NCI-H748 treated with DMSO at 0.1 percent for 48 hours (cell line): ENCODE data around the gene RETREG1.
A peak's percentile ranks its signal among the peaks of the same experiment; 100 is the strongest.
"Not testable (repeated sequence)": the region's sequence is repeated elsewhere in the genome, so short reads cannot be mapped to it uniquely, and the experiment has no call there.

Experiments
- DNase-seq: peaks from one replicate; lab custom pipeline; 2025; lab: John Stamatoyannopoulos, UW

RETREG1 gene

DNA sequence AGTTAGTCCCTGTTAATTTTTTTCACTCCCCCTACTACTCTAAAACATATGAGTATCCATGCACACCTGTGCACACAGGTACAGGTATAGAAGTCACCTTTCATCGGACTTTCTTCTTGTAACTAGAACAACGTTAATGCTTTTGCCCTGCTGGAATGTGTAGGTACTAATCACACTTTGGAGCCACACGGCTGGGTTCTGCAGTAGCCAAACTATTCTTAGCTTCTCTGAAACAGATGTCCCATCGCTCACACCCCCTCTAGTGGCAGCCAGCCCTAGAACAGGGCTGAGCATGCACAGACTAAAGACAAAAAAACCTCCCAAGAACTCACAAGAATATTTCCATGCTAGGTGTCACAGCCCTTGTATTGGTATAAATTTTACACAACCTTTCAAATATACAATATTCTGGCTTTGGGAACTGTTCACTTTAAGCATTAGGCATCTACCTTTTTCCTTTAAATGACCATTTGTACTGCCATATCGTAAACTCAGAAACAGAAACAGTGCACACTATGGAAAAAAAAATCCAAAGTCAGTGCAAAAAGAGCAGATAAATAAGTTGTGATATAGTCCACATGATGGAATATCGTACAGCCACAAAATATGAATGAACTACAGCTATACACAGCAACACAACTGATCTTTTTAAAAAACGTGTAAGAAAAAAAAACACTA is 64.0 kb downstream of the RETREG1 start:
- peak; percentile 74 for DNase-seq

DNA sequence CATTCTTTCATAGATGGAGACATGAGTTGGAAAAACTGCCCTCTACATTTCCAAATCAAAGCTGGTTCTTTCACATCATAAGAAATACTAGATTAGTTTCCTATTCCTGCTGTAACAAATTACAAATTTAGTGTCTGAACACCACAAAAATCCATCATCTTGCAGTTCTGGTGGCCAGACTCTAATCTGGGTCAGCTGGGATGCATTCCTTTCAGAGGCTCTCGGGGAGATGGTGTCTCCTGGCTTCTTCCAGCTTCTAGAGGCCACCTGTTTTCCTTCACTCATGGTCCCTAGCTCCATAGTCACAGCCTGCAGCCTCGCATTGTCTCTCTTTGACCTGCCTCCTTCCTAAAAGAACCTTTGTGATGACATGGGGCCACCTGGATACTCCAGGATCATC is 65.2 kb downstream of the RETREG1 start:
- no peak for DNase-seq

DNA sequence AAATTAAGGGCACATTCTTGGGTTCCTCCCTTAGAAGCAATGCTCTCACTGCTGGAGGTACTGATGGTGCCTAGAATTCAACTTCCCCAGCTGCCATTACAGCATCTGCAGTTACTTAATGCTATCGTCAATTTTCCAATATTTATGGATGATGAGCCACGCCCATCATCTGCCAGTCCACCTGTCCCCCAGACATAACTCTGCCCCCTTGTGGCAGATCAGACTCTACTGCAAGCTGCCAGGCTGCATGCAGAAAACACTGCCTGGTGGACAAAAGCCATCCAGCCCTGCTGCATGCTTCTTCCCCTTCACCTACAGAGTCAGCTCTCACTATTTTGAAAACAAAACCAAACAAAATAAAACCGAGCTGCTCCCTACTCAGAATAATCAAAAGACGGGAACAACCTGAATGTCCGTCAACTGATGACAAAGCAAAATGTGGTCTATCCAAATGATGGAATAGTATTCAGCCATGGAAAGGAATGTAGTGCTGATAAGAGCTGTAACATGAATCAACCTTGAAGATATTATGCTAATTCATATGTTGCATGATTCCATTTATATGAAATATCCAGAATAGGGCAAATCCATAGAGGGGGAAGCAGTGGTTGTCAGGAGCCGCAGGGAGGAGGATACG is 66.4 kb downstream of the RETREG1 start:
- DNase-seq, result peak; percentile 90

DNA sequence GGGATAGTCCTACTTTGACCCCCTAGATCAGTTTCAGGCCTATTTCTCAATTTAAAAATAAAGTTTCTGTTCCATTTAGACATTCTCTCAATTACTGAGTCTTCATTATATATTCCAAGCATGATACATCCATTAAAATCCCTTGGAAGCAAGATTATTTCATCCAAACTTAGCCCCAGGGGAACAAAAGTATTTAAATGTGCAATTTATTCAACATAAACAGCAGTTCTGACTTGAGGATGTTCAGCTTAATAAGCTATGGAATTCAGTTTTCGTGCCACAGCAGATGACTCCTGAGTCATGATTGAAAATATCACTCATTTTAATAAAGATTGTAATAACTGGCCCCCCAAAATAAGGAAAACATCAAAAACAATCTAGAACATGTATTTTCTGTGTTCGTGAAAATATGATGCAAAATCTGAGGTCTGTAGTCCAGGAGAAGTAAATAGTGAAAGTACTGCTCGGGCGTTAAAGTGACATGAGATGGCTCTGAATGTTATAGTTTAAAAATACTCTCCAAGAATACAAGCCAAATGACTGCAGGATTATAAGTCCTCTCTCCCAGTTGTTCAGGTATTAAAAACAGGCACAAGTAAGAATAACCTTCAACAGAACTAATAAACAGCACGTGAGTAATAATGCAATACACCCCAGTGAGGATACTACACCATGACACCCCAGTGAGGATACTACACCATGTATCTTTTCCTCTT is 67.1 kb downstream of the RETREG1 start:
- DNase-seq, result no peak

DNA sequence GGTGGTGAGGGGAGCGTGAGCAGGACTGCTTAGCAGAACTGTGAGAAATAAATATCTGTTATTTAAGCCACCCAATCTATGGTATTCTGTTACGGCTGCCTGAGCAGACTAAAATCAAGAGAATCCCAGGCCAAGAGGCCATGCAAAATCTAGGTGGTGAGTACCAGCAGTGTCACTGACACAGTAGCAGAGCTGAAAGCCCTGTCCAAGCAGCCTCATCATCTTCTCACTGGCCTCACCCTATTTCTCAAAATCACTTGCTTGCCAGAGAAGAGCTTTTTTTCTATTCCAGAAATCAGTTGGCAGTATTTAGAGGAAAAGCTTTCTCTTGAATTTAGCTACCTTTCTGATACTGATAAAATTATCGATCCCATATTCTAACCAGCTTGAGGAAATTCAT is 68.0 kb downstream of the RETREG1 start:
- no peak for DNase-seq

DNA sequence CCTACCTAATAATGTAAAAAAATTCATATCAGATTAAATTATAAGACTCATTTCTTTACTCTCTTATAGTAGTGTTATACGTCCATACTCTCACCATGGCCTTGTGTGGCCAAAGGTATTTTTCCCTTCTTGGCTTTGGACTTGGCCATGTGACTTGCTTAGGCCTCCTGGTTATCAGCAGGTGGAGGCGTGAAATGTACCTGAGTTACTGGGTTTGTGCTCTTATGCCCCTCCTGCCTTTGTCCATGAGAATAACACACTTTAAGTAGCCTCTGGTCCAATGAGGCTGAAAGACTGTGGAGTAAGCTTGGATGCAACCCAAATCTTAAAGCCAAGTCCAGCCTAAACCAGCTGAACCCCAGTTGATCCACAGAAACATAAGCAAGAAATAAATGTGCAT is 68.7 kb downstream of the RETREG1 start:
- DNase-seq, result no peak

DNA sequence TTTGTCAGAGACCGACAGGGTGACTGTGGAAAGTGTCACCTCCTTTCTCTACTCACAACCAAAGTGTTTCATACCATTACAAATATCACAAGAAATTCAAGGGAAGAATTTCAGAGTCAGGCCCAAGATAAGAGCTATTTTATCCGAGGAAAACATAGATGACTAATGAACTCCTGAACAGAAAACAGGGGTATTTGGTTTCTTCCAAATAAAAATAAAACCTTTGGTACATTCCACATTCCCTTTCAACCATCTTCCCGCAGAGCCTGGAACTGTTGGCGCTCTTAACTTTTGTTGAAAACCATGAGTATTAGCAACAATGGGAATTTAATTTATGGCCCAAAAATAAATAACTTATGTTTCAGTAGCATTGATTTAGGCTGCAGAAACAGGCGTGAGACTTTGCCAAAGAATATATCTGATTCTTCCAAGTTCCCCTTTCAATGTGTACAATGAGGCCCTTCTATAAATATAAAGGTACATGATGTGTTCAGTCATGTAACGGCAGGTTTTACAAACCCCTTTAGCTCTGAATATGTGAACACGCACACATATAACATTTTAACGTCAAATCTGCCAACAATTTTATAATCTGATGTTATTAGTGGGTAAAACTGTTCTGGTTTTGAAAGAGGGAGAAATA is 69.5 kb downstream of the RETREG1 start:
- no peak for DNase-seq

DNA sequence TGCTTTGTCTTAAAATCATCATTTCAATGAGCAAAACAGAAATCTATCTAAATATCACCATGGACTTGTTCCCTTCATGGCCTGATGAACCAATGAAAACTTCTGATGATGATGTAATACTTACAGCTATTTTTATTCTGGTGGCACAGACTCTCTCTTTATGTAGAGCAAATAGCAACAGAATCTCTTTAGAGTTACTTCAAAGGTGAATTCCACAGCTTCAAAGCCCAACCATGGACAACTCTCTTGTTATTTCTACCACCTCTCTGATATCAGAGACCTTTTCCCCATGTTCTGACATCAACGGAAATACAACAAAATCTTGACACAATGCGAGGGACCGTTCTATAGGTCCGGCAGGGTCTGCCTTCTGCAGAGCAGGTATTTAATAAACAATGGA is 70.1 kb downstream of the RETREG1 start:
- no peak for DNase-seq

DNA sequence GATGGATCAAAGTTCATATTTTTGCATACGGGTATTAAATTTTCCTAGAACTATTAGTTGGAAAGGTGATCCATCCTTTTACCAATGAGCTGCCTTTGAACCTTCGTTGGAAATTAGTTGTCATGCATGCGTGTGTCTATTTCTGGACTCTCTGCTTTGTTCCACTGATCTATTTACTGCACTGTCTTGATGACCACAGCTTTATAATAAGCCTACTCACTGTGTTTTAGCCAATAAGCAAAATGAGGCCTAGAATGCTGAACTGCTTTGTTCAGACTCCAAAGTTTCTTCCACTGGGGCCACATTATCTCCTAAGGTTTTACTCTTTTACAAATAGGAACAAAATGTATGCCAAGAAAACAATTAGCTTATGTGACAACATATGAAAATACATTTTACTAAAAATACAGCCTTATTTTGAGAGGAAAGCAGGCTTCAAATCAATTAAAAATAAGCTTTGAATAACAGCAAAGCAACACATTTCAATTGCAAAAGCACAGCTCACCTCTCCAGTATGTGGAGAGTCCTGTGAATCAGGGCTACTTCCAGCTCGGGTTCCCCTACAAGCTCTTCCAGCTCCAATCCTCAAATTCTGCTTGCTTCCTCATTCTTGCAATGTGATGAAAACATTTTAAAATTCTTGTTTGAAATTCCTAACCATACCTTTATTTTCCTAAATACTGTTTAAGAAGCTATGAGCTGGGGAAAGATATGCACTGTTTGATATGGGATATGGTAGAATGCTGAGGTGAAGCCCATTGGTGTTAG is 72.0 kb downstream of the RETREG1 start:
- no peak for DNase-seq

DNA sequence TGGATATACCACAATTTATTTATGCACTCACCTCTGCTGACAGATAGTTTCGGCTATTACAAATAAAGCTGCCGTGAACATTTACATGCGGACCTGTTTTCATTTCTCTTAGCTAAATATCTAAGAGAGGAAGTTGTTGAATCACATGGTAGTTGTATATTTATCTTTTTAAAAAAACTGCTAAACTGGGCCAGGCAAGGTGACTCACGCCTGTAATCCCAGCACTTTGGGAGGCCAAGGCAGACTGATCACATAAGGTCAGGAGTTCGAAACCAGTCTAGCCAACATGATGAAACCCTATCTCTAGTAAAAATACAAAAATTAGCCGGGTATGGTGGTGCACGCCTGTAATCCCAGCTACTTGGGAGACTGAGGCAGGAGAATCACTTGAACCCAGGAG is 73.6 kb downstream of the RETREG1 start:
- not testable (repeated sequence) for DNase-seq

DNA sequence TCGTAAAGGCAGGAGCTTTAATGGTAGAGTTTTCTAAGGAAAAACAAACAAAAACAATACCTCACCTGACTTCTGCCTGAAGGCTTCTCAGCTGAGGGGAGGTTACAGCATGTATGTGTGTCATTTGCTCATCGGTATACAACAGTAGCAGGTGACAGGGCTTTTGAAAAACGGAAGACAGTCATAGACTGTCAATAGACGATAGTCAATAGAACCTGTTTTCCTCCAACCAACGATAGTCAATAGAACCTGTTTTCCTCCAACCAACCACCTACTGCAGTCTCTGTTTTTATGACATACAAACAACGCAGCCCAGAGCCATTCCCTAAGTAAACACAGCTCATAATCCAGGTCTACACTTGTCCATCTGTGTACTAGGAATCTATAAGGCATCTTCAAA is 74.6 kb downstream of the RETREG1 start:
- peak; percentile 99 for DNase-seq

DNA sequence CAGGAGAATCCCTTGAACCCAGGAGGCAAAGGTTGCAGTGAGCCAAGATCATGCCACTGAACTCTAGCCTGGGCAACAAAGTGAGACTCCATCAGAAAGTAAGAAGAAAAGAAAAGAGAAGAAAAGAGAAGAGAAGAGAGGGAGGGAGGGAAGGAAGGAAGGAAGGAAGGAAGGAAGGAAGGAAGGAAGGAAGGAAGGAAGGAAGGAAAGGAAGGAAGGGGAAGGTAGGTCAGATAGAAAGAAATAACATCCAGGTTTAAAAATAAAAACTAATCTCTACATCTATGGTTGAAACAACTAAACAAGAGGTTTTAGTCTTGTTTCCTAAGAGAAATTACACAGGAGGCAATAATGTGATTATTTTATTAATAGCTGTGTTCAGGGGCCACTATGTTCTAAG is 75.2 kb downstream of the RETREG1 start:
- not testable (repeated sequence) for DNase-seq

DNA sequence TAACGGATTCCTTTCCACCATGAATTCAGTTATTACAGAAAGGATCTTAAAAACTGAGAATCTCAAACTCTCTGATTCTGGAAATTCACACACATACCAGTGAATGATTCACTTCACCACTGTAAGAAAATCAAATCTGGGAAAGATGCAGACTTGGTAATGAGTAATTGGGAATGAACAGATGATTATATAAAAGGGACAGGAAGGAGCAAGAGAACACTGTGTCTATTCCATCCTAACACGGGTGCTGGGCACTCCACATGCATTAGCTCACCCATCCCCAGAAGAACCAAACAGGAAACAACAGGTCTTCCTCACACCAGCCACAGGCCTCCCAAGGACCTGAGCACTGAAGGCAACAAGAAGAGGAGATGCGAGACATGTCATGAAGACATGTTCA is 76.4 kb downstream of the RETREG1 start:
- no peak for DNase-seq

DNA sequence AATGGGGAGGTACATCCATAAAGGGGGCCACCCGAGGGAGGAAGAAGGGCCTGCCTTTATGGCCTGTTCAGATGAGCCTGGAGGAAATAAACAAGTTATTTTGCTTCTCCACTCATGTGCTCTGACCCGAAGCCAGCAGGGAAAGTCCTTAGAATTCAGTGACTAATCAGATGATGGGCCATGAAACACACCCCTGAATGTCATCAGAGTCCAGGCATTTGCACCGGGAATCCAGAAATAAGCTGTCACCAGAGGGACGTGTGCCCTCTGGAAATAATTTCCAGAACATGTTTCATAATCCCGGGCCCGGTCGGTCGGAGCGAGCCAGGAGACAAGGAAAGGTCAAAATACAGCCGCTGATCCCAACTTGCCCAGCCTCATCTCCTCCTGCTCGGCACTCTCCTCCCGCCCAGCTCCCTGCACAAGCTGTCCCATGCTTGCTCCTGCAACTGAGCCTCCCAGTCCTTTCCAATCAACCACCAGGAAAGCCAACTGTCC is 77.6 kb downstream of the RETREG1 start:
- DNase-seq, result no peak

DNA sequence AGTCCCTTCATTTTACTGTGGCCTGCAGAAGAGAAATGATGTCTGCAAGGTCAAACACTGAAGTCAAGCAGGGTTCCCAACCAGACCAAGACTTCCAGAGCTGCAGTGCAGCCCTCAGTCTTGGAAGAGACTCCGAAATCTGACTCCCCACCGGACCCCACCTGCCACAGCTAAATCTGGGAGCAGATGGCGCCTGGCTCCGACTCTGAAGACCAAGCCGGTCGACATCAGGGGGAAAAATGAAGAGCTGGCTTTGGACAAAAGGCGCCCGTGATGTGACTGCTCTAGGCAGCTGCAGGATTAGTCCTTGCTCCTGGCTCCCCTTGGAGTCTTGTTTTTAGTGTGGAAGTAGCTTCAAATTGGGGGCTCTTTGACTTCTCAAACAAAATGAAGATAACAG is 78.8 kb downstream of the RETREG1 start:
- DNase-seq, result no peak

DNA sequence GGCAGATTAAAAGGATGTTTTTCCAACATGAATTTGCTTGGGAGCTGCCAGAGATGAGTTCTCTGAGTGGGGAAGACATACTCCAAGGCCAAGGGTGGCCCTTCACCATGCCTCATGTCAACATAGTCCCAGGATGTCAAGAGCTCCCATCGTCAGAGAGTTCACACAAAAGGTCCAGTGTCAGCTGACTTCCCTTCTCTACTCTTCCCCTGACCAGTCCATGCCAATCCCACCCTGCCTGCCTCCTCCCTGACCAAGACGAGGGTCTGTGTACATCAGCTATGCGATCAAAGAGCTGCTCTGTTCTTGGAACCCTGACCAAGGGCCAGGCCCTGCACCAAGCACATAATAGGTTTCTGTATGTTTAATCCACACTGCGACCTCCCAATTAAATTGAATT is 80.0 kb downstream of the RETREG1 start:
- DNase-seq, result no peak

DNA sequence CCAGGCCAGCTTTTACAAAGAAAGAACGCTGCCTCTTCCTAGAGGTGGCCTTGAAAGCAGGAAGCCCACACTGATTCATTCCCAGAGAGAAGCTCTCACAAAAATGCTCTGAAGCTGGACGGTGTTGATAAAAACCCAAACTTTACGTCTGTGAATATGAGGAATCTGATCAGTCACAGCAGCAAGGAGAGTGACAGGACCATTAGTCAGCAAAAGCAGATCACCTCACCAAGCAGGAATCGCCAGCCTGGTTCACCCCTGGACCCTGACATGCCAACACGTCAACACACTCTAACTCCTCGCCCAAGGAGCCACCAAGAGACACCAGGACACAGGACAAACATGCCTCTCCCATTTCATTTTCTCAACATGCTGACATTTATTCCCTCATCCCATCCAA is 80.6 kb downstream of the RETREG1 start:
- no peak for DNase-seq

DNA sequence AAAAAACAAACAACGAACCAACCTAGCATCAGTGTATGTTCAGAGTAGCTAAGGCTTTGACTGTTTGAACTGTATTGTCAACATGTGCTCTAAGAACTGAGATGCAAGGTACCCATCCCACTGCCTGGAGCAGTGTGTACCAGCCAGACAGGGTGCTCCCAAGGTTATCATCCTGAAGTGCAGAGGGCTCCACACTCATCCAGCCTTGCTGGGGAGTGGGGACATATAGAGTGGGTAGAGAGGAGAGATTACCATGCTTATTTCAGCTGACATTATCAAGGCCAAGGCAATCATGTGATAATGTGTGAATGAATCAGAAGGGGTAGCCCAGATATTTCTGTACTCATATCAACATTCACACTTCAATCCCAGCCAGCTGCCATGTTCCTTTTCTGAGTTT is 82.5 kb downstream of the RETREG1 start:
- DNase-seq, result no peak

DNA sequence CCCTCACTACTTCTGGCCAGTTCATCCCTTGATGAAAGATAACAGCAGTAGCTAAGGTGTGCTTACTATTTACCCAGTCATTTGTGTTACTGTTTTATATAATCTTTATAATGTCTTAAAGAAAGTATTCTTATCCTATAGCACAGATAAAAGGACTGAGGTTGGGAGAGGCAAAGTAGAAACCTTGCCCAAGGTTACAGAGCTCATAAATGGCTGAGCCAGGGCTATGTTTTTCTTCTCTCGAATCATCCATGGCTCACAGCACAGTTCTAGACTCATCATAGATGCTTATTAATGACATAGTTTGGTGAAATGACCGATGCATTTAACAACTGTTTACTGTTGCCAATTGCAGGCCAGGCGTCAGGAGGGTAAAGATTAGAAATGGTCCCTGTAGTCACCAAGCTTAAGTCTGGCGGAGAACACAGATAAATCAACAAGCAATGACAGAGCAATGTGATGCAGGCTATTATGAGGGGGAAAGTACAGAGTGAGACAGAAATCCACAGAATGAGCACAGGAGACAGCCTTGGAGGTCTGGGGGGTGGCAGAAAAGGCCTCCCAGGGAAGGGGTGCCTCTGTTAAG is 85.6 kb downstream of the RETREG1 start:
- no peak for DNase-seq

DNA sequence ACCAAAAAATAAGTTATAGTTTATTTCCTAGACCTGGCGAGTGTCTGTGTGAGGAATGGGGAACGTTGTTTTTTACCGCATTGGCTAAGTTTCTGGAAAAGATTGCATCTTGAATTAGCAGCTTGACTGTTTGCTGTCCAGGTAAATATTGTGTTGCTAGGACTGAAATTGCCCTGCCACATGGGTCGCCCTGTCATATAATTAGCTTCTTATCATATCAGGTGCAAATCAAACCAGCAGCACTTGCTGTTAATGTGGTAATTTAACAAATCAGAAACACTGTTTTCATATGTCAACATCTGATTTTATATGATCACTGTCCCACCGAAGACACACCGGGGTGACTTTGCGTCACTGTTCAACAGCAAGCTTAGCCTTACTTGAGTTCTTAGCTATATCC is 87.5 kb downstream of the RETREG1 start:
- peak; percentile 80 for DNase-seq

DNA sequence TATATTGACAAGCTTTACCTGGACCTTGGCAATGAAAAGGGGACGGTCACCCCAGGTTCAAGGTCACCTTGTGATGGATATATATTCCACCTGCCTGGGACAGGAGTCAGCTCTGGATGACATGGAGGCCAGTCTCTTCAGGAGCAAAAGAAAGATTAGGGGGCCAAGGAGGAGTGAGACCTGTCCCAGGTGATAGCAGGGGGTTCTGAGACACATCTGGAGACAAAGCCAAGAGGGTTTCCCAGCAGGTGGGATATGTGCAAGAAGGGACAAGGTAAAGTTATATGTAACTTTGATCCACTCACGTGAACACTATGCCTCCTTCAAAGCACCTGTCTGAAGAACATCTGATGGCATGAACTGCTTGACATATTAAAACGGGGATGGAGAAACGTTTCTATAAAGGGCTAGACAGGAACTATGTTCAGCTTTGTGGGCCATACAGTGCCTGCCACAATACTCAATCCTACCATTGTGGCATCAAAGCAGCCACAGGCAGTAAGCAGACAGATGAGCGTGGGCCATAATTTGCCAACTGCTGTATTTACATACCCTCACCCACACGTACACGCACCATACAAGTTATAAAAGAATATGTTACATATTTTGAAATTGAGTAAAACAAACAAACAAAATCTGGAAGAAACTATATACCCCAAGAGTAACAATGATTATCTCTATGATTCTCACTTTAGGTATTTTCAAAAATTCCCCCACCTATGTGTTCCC is 88.3 kb downstream of the RETREG1 start:
- DNase-seq, result no peak
